Measurements from ENCODE around the gene KLRC4.

DNA sequence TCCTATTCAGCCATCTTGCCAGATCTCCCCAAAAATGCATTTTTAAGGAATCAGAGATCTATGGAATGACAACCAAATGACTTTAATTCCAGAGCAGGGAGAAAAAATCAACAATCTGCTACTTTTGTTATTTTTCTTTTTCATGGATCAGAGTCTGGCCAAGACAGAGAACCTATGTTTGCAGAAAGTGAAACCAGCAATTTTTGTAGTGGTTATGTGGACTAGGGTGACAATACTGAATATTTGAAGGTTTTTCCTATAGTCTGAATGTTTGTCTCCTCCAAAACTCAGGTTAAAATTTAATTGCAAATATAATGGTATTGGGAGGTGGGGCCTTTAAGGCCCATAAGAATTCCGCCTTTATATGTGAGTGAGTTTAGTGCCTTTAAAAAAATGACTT, 50.6 kb downstream of the KLRC4 start:
- TF ChIP-seq, protein P1, sequence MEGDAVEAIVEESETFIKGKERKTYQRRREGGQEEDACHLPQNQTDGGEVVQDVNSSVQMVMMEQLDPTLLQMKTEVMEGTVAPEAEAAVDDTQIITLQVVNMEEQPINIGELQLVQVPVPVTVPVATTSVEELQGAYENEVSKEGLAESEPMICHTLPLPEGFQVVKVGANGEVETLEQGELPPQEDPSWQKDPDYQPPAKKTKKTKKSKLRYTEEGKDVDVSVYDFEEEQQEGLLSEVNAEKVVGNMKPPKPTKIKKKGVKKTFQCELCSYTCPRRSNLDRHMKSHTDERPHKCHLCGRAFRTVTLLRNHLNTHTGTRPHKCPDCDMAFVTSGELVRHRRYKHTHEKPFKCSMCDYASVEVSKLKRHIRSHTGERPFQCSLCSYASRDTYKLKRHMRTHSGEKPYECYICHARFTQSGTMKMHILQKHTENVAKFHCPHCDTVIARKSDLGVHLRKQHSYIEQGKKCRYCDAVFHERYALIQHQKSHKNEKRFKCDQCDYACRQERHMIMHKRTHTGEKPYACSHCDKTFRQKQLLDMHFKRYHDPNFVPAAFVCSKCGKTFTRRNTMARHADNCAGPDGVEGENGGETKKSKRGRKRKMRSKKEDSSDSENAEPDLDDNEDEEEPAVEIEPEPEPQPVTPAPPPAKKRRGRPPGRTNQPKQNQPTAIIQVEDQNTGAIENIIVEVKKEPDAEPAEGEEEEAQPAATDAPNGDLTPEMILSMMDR (IDR thresholded peaks at IDR 0.05), result no peak
- no peak for TF ChIP-seq ZFX (IDR thresholded peaks at IDR 0.05; ENCODE audit: borderline replicate concordance)

Measured in 22Rv1 (cell line).